PC-3 (cell line): ENCODE measurements around the gene COL4A6. TPM values are rescaled to one million over a fixed set of nuclear protein-coding genes. Genes with fewer than 3 reads are reported as not detected.
A peak's percentile ranks its signal among the peaks of the same experiment; 100 is the strongest.

Experiments used
- ATAC-seq: fragments of 200-7000 bp; cut with Tn5 transposase; 2 replicates; pipeline ENCODE4 v1.9.1; 2020; ENCODE audit warnings: mild to moderate bottlenecking, moderate library complexity
- BruUV-seq: library from RNA; stranded (reverse); fragments of 400-500 nt; replicated peaks from 2 replicates; lab custom pipeline; 2021; lab: Mats Ljungman, UMichigan
- CTCF ChIA-PET: fragments of 300-600 bp; sonication (Branson Sonifier 250); formaldehyde crosslinking; loops from one replicate; lab custom pipeline; 2022; ENCODE audit warnings: antibody characterized with exemption; lab: Charles Lee
- POLR2A ChIA-PET: fragments of 300-600 bp; sonication (Branson Sonifier 250); formaldehyde crosslinking; loops from one replicate; lab custom pipeline; 2022; ENCODE audit warnings: antibody characterized with exemption; ENCODE audit not compliant: unreplicated experiment; lab: Charles Lee
- DNase-seq: peaks from one replicate; pipeline ENCODE4 v3.0.0-alpha.2; 2015
- H2AFZ ChIP-seq: fragments of 300-600 bp; sonication (generic); 2 replicates; pipeline ENCODE4 v1.6.0; 2016; ENCODE audit warnings: antibody characterized with exemption, low read length
- H3F3A ChIP-seq: fragments of 300-600 bp; sonication (generic); one replicate; pipeline ENCODE4 v1.6.0; 2017; ENCODE audit warnings: antibody characterized with exemption, low read length, control low read depth, mild to moderate bottlenecking; ENCODE audit not compliant: unreplicated experiment
- H3K27ac ChIP-seq: fragments of 300-600 bp; sonication (generic); 2 replicates; pipeline ENCODE4 v1.5.1; 2016; ENCODE audit warnings: mild to moderate bottlenecking, low read length
- H3K27me3 ChIP-seq: fragments of 300-600 bp; sonication (generic); 2 replicates; pipeline ENCODE4 v1.6.1; 2016; ENCODE audit warnings: low read length, mixed read lengths
- H3K36me3 ChIP-seq: fragments of 300-600 bp; sonication (generic); 2 replicates; pipeline ENCODE4 v1.6.1; 2016; ENCODE audit warnings: low read depth, mixed run types, low read length, mixed read lengths
- H3K4me1 ChIP-seq: fragments of 300-600 bp; sonication (generic); 2 replicates; pipeline ENCODE4 v1.5.1; 2016; ENCODE audit warnings: low read length; ENCODE audit not compliant: insufficient read depth
- H3K4me2 ChIP-seq: fragments of 300-600 bp; sonication (generic); 2 replicates; pipeline ENCODE4 v1.6.0; 2016; ENCODE audit warnings: low read length
- H3K4me3 ChIP-seq: fragments of 300-600 bp; sonication (generic); 2 replicates; pipeline ENCODE4 v1.5.1; 2016; ENCODE audit warnings: mild to moderate bottlenecking, low read length, mixed read lengths
- H3K79me2 ChIP-seq: fragments of 300-600 bp; sonication (generic); 2 replicates; pipeline ENCODE4 v1.6.1; 2017; ENCODE audit warnings: low read length, mixed read lengths
- H3K9ac ChIP-seq: fragments of 300-600 bp; sonication (generic); 2 replicates; pipeline ENCODE4 v1.6.0; 2016; ENCODE audit warnings: mild to moderate bottlenecking, low read length
- H3K9me2 ChIP-seq: fragments of 300-600 bp; sonication (generic); replicated peaks from 2 replicates; pipeline ENCODE4 v1.6.1; 2016; ENCODE audit warnings: mixed run types, low read length, mixed read lengths
- H3K9me3 ChIP-seq: fragments of 300-600 bp; sonication (generic); 2 replicates; pipeline ENCODE4 v1.6.1; 2016; ENCODE audit warnings: low read length, mixed read lengths
- H4K20me1 ChIP-seq: fragments of 300-600 bp; sonication (generic); 2 replicates; pipeline ENCODE4 v1.6.1; 2016; ENCODE audit warnings: low read length, mixed read lengths
- EZH2 ChIP-seq: fragments of 300-600 bp; sonication (generic); IDR thresholded peaks from one replicate; pipeline ENCODE4 v1.6.1; 2017; ENCODE audit warnings: antibody characterized with exemption, mild to moderate bottlenecking, low read length; ENCODE audit not compliant: unreplicated experiment
- EZH2phosphoT487 ChIP-seq: fragments of 300-600 bp; sonication (generic); IDR thresholded peaks from 2 replicates; pipeline ENCODE4 v1.6.1; 2018; ENCODE audit warnings: mild to moderate bottlenecking, antibody characterized with exemption, low read length, borderline replicate concordance
- intact Hi-C: fragments of 100-400 bp; cut with micrococcal nuclease; formaldehyde crosslinking; loops from 2 replicates; pipeline ENCODE4 v1.9.0; 2023
- total RNA-seq: library from RNA; depleted of rRNA; stranded (reverse); fragments of >200 nt; gene quantifications from 2 replicates; pipeline ENCODE4 v1.2.3, GENCODE V29; 2014
- TF ChIP-seq, protein P1 (sequence below): fragments of 300-600 bp; sonication (generic); conservative IDR thresholded peaks from 2 replicates; pipeline ENCODE4 v1.5.1; 2017; ENCODE audit warnings: antibody characterized with exemption, low read depth, mild to moderate bottlenecking, low read length

Gene COL4A6
- total RNA-seq, 1 experiment from 2014 or later: 4.4 TPM

GRCh38 chrX:108186811-108187210, 251.4 kb downstream of the COL4A6 start:
- 0 out of 2 replicates have a peak overlapping the region, but pooled peaks have one; percentile 3 for H2AFZ ChIP-seq
- H3K4me3 ChIP-seq: no peak overlapping the region
- peak overlapping the region; percentile 52 for H3K27ac ChIP-seq
- peak overlapping the region; percentile 49 for H3K4me2 ChIP-seq
- no peaks in the 10 kb centered on the region for H3K79me2 ChIP-seq
- H3K9me3 ChIP-seq: no peaks in the 10 kb centered on the region
- peak; percentile 86 for DNase-seq
- BruUV-seq: no TSS peak
- H3F3A ChIP-seq: no peaks in the 10 kb centered on the region
- ChIA-PET POLR2A (no interaction called here), CTCF (no interaction called here)
- no peaks in the 10 kb centered on the region for H3K27me3 ChIP-seq
- ATAC-seq: peak; percentile 96
- TF ChIP-seq, protein P1, sequence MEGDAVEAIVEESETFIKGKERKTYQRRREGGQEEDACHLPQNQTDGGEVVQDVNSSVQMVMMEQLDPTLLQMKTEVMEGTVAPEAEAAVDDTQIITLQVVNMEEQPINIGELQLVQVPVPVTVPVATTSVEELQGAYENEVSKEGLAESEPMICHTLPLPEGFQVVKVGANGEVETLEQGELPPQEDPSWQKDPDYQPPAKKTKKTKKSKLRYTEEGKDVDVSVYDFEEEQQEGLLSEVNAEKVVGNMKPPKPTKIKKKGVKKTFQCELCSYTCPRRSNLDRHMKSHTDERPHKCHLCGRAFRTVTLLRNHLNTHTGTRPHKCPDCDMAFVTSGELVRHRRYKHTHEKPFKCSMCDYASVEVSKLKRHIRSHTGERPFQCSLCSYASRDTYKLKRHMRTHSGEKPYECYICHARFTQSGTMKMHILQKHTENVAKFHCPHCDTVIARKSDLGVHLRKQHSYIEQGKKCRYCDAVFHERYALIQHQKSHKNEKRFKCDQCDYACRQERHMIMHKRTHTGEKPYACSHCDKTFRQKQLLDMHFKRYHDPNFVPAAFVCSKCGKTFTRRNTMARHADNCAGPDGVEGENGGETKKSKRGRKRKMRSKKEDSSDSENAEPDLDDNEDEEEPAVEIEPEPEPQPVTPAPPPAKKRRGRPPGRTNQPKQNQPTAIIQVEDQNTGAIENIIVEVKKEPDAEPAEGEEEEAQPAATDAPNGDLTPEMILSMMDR: no peak
- TF ChIP-seq EZH2phosphoT487 (no peak), EZH2 (no peak)
- H4K20me1 ChIP-seq: no peaks in the 10 kb centered on the region
- H3K4me1 ChIP-seq: peaks cover 17% of the 10 kb centered on the region
- no peaks in the 10 kb centered on the region for H3K9me2 ChIP-seq
- H3K36me3 ChIP-seq: no peaks in the 10 kb centered on the region
- intact Hi-C loops: no loop called here
- no peak overlapping the region for H3K9ac ChIP-seq

- Histone ChIP-seq H4K20me1 (no peaks in the 10 kb centered on the region), H3F3A (no peaks in the 10 kb centered on the region), H3K36me3 (no peaks in the 10 kb centered on the region), H3K4me1 (peaks cover 9% of the 10 kb centered on the region), H3K4me2 (no peak overlapping the region), H3K79me2 (no peaks in the 10 kb centered on the region), H3K27me3 (no peaks in the 10 kb centered on the region), H3K9me2 (no peaks in the 10 kb centered on the region), H3K27ac (no peak overlapping the region), H3K9ac (no peak overlapping the region), H3K4me3 (no peak overlapping the region), H3K9me3 (no peaks in the 10 kb centered on the region), H2AFZ (no peak overlapping the region)
- no peak for TF ChIP-seq EZH2phosphoT487
- TF ChIP-seq, protein P1: no peak
- TF ChIP-seq EZH2: no peak
- no peak for ATAC-seq
- intact Hi-C loops: no loop called here
- POLR2A ChIA-PET: no interaction called here
- CTCF ChIA-PET: no interaction called here
- BruUV-seq: no TSS peak
- no peak for DNase-seq
Observed at GRCh38 chrX:108178143-108178498, 260.1 kb downstream of the COL4A6 start.

DNA sequence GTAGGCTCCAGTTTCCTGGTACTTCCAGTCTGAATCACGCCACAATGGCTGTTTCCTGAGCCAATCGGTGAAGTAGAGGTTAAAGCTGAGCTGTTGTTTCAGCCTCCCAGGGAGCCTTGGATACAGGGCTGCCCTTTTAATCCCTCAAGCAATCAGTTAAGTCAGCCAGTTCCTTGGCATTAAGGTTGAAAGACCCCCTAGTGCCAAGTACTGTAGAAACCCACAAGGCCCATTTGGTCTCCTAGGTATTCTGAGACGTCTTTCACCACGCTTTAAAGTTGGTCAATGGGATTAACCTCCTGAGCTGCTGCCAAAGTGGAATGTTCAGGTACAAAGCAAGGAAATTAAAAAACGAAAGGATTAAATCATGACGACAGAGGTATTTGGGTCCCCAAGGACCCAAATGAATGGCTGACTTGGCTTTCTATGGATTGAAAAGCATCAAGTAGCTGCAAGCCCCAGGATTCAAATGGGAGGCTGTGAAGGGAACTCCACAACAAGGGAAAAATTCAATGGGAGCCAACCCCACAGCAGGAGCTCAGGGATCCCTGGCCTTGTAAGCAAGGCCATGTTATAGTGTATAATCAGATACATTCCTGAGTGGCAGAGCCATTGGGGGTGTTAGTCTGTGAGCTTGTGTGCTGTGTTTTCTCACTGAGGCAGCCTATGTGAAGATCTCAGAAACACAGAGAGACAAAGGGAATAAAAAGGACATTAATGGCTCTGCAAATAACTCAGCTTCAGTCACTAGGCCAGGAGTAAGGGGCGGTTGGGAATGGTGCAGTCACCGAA, 260.7 kb downstream of the COL4A6 start:
- Histone ChIP-seq H3K9me2 (no peaks in the 10 kb centered on the region), H3K4me2 (no peak overlapping the region), H3K4me3 (no peak overlapping the region), H3K4me1 (peaks cover 13% of the 10 kb centered on the region), H3K36me3 (no peaks in the 10 kb centered on the region), H3K27ac (no peak overlapping the region), H3K9ac (no peak overlapping the region), H4K20me1 (no peaks in the 10 kb centered on the region), H3F3A (no peaks in the 10 kb centered on the region), H3K27me3 (no peaks in the 10 kb centered on the region), H2AFZ (no peak overlapping the region), H3K9me3 (no peaks in the 10 kb centered on the region), H3K79me2 (no peaks in the 10 kb centered on the region)
- intact Hi-C loops: no loop called here
- DNase-seq: no peak
- no peak for ATAC-seq
- no TSS peak for BruUV-seq
- ChIA-PET POLR2A (no interaction called here), CTCF (no interaction called here)
- no peak for TF ChIP-seq EZH2
- TF ChIP-seq, protein P1: no peak
- no peak for TF ChIP-seq EZH2phosphoT487
